Activated naive CD8-positive, alpha-beta T cell treated with anti-CD3 and anti-CD28 coated beads for 36 hours (primary cell): ENCODE results near the gene FAM3C. TPM values are rescaled to one million over a fixed set of nuclear protein-coding genes. Genes with fewer than 3 reads are reported as not detected.

Experiments
- DNase-seq: peaks from one replicate; pipeline ENCODE4 v3.0.0; 2021
- H3K27ac Mint-ChIP-seq: one replicate; pipeline ENCODE4 v1.8.0; 2022; ENCODE audit warnings: mild to moderate bottlenecking, moderate library complexity, mixed read lengths
- H3K27me3 Mint-ChIP-seq: one replicate; pipeline ENCODE4 v1.8.0; 2022; ENCODE audit warnings: mild to moderate bottlenecking, mixed read lengths
- H3K36me3 Mint-ChIP-seq: one replicate; pipeline ENCODE4 v1.8.0; 2021; ENCODE audit warnings: mild to moderate bottlenecking, mixed read lengths
- H3K4me1 Mint-ChIP-seq: one replicate; pipeline ENCODE4 v1.8.0; 2021; ENCODE audit warnings: mixed read lengths
- H3K4me3 Mint-ChIP-seq: one replicate; pipeline ENCODE4 v1.8.0; 2022; ENCODE audit warnings: mild to moderate bottlenecking, moderate library complexity, mixed read lengths
- H3K9me3 Mint-ChIP-seq: one replicate; pipeline ENCODE4 v1.8.0; 2022; ENCODE audit warnings: mixed read lengths
- total RNA-seq, 2 experiments: library from RNA; stranded (reverse); gene quantifications; one replicate each; pipeline ENCODE4 v1.2.3, GENCODE V29; 2021

The FAM3C gene
- total RNA-seq, 2 experiments from 2014 or later: 25.7 to 27.0 TPM

GRCh38 chr7:121313793-121314676 is 82.1 kb downstream of the FAM3C start:
- Mint-ChIP-seq H3K27ac (no peak overlapping the region), H3K36me3 (peaks cover 1% of the 10 kb centered on the region), H3K4me1 (no peaks in the 10 kb centered on the region), H3K4me3 (no peak overlapping the region), H3K9me3 (peaks cover 2% of the 10 kb centered on the region), H3K27me3 (peaks cover 24% of the 10 kb centered on the region)
- no peak for DNase-seq

GRCh38 chr7:121313220-121313792 is 82.8 kb downstream of the FAM3C start:
- peaks cover 2% of the 10 kb centered on the region for H3K9me3 Mint-ChIP-seq
- peaks cover 29% of the 10 kb centered on the region for H3K27me3 Mint-ChIP-seq
- H3K36me3 Mint-ChIP-seq: peaks cover 1% of the 10 kb centered on the region
- H3K4me3 Mint-ChIP-seq: no peak overlapping the region
- no peaks in the 10 kb centered on the region for H3K4me1 Mint-ChIP-seq
- no peak overlapping the region for H3K27ac Mint-ChIP-seq
- no peak for DNase-seq

GRCh38 chr7:121307021-121307574 is 89.0 kb downstream of the FAM3C start:
- H3K4me3 Mint-ChIP-seq: no peak overlapping the region
- peaks cover 2% of the 10 kb centered on the region for H3K9me3 Mint-ChIP-seq
- DNase-seq: no peak
- H3K27me3 Mint-ChIP-seq: peaks cover 24% of the 10 kb centered on the region
- no peak overlapping the region for H3K27ac Mint-ChIP-seq
- H3K36me3 Mint-ChIP-seq: no peaks in the 10 kb centered on the region
- peaks cover 6% of the 10 kb centered on the region for H3K4me1 Mint-ChIP-seq

- no peak for DNase-seq
- Mint-ChIP-seq H3K9me3 (peaks cover 2% of the 10 kb centered on the region), H3K27ac (no peak overlapping the region)
Observed at GRCh38 chr7:121306565-121306964, 89.5 kb downstream of the FAM3C start.

GRCh38 chr7:121305109-121305508 is 91.0 kb downstream of the FAM3C start:
- H3K4me1 Mint-ChIP-seq: peaks cover 6% of the 10 kb centered on the region
- H3K9me3 Mint-ChIP-seq: peaks cover 1% of the 10 kb centered on the region
- no peak overlapping the region for H3K27ac Mint-ChIP-seq
- no peak for DNase-seq
- peaks cover 18% of the 10 kb centered on the region for H3K27me3 Mint-ChIP-seq
- no peak overlapping the region for H3K4me3 Mint-ChIP-seq
- no peaks in the 10 kb centered on the region for H3K36me3 Mint-ChIP-seq

More at GRCh38 chr7:121306565-121306964, 89.5 kb downstream of the FAM3C start:
- H3K36me3 Mint-ChIP-seq: no peaks in the 10 kb centered on the region
- no peak overlapping the region for H3K4me3 Mint-ChIP-seq
- H3K27me3 Mint-ChIP-seq: peaks cover 27% of the 10 kb centered on the region
- peaks cover 6% of the 10 kb centered on the region for H3K4me1 Mint-ChIP-seq

- no peak overlapping the region for H3K4me3 Mint-ChIP-seq
- H3K9me3 Mint-ChIP-seq: no peaks in the 10 kb centered on the region
- peaks cover 6% of the 10 kb centered on the region for H3K4me1 Mint-ChIP-seq
- no peaks in the 10 kb centered on the region for H3K36me3 Mint-ChIP-seq
- H3K27me3 Mint-ChIP-seq: peaks cover 15% of the 10 kb centered on the region
- no peak for DNase-seq
- no peak overlapping the region for H3K27ac Mint-ChIP-seq
Observed at GRCh38 chr7:121304102-121304658, 91.9 kb downstream of the FAM3C start.

GRCh38 chr7:121303422-121304101 is 92.5 kb downstream of the FAM3C start:
- no peak for DNase-seq
- H3K36me3 Mint-ChIP-seq: no peaks in the 10 kb centered on the region

GRCh38 chr7:121302214-121302745 is 93.8 kb downstream of the FAM3C start:
- Mint-ChIP-seq H3K27me3 (peaks cover 16% of the 10 kb centered on the region), H3K4me1 (peaks cover 6% of the 10 kb centered on the region), H3K27ac (no peak overlapping the region), H3K36me3 (no peaks in the 10 kb centered on the region), H3K9me3 (no peaks in the 10 kb centered on the region), H3K4me3 (no peak overlapping the region)
- no peak for DNase-seq

More at GRCh38 chr7:121303422-121304101, 92.5 kb downstream of the FAM3C start:
- Mint-ChIP-seq H3K4me3 (no peak overlapping the region), H3K4me1 (peaks cover 6% of the 10 kb centered on the region), H3K27ac (no peak overlapping the region), H3K27me3 (peaks cover 14% of the 10 kb centered on the region), H3K9me3 (no peaks in the 10 kb centered on the region)

GRCh38 chr7:121301446-121302213 is 94.5 kb downstream of the FAM3C start:
- H3K27me3 Mint-ChIP-seq: peaks cover 16% of the 10 kb centered on the region
- H3K36me3 Mint-ChIP-seq: no peaks in the 10 kb centered on the region
- H3K4me1 Mint-ChIP-seq: peaks cover 4% of the 10 kb centered on the region
- DNase-seq: no peak
- H3K4me3 Mint-ChIP-seq: no peak overlapping the region
- H3K27ac Mint-ChIP-seq: no peak overlapping the region
- no peaks in the 10 kb centered on the region for H3K9me3 Mint-ChIP-seq

GRCh38 chr7:121300685-121301420 is 95.3 kb downstream of the FAM3C start:
- H3K27ac Mint-ChIP-seq: no peak overlapping the region
- H3K4me3 Mint-ChIP-seq: no peak overlapping the region
- H3K36me3 Mint-ChIP-seq: no peaks in the 10 kb centered on the region
- DNase-seq: no peak
- no peaks in the 10 kb centered on the region for H3K4me1 Mint-ChIP-seq
- H3K9me3 Mint-ChIP-seq: no peaks in the 10 kb centered on the region
- H3K27me3 Mint-ChIP-seq: peaks cover 11% of the 10 kb centered on the region

Other genes with a start within 250 kb of the FAM3C start
- not detected for gene WNT16, start 67.3 kb downstream of the FAM3C start, total RNA-seq